DND-41 (cell line): ENCODE results near the gene ZDHHC11.
"Not testable (repeated sequence)": the region's sequence is repeated elsewhere in the genome, so short reads cannot be mapped to it uniquely, and the experiment has no call there.

Experiments
- EZH2 ChIP-seq: IDR thresholded peaks from 3 replicates; pipeline ENCODE4 v1.6.1; 2012; ENCODE audit warnings: borderline replicate concordance, low read depth, mild to moderate bottlenecking, moderate library complexity, low read length, inconsistent platforms; ENCODE audit not compliant: severe bottlenecking
- TF ChIP-seq, protein P1 (sequence below): IDR thresholded peaks from 2 replicates; pipeline ENCODE4 v1.5.1; 2012; ENCODE audit warnings: borderline replicate concordance, low read length, moderate library complexity, mild to moderate bottlenecking; ENCODE audit not compliant: poor library complexity, severe bottlenecking; ENCODE audit errors: extremely low read depth

DNA sequence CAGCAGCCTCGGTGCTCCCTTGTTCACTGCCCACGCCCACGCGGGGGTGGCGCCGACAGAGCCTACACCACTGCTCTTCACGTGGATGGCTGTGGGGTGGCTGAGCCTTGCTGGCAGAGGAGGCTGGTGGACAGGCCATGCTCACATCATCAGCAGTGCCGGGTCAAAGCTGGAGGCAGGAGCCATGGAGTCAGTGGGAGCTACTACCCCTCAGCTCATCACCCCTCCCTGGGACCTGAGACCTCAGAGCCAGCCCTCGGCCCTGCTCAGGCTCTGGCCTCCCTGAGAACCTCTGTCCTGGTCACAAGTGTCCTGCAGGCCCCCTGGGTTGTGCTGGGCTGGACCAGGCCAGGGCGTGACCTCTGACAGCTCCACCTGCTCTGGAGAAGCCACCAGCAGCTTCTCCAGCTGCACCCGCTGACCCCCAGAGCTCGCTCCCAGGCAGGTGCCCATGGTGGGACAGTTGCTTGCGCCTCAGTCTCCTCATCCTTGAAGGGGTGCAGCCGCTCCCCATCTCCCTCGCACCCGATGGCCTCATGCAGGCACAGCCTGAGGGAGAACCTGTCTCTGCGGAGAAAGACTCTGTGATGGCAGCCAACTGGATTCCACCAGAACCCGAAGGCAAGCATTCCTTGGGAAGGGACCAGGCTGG, 75.8 kb downstream of the ZDHHC11 start:
- TF ChIP-seq, protein P1, sequence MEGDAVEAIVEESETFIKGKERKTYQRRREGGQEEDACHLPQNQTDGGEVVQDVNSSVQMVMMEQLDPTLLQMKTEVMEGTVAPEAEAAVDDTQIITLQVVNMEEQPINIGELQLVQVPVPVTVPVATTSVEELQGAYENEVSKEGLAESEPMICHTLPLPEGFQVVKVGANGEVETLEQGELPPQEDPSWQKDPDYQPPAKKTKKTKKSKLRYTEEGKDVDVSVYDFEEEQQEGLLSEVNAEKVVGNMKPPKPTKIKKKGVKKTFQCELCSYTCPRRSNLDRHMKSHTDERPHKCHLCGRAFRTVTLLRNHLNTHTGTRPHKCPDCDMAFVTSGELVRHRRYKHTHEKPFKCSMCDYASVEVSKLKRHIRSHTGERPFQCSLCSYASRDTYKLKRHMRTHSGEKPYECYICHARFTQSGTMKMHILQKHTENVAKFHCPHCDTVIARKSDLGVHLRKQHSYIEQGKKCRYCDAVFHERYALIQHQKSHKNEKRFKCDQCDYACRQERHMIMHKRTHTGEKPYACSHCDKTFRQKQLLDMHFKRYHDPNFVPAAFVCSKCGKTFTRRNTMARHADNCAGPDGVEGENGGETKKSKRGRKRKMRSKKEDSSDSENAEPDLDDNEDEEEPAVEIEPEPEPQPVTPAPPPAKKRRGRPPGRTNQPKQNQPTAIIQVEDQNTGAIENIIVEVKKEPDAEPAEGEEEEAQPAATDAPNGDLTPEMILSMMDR, result not testable (repeated sequence)
- TF ChIP-seq EZH2, result not testable (repeated sequence)
